Ovary (tissue), 9 donors: Measurements from ENCODE around the gene CEP128. TPM values are rescaled to one million over a fixed set of nuclear protein-coding genes. Genes with fewer than 3 reads are reported as not detected.

ENCODE experiments used
- DNase-seq, 5 donors: peaks; one replicate each; pipeline ENCODE4 v3.0.0-alpha.2; 2019 to 2020
- H3K27ac ChIP-seq, 2 donors: fragments of 200-600 bp; one replicate each; pipeline versions ENCODE4 v1.5.1 to v1.8.0; 2019 to 2022
- H3K27me3 ChIP-seq: fragments of 200-600 bp; one replicate; pipeline ENCODE4 v1.8.0; 2022
- H3K36me3 ChIP-seq: fragments of 200-600 bp; sonication (generic); one replicate; pipeline ENCODE4 v1.5.1; 2019
- H3K4me1 ChIP-seq: one replicate; pipeline ENCODE4 v1.8.1; 2013; ENCODE audit warnings: mild to moderate bottlenecking, moderate library complexity; ENCODE audit not compliant: insufficient read depth
- H3K4me3 ChIP-seq: fragments of 200-600 bp; sonication (generic); one replicate; pipeline ENCODE4 v1.5.1; 2017
- H3K9me3 ChIP-seq, 2 donors: fragments of 200-600 bp in 1 of 2; sonication (generic) in 1 of 2; one replicate each; pipeline versions ENCODE4 v1.5.1 to v1.8.1; 2013 to 2019; ENCODE audit warnings: mild to moderate bottlenecking in 1 of 2, moderate library complexity in 1 of 2
- EP300 ChIP-seq: sonication (generic); formaldehyde crosslinking; IDR thresholded peaks from one replicate; pipeline ENCODE4 v1.6.1; 2017; ENCODE audit warnings: antibody characterized with exemption
- POLR2A ChIP-seq: fragments of 450-650 bp; IDR thresholded peaks from one replicate; pipeline ENCODE4 v1.6.1; 2017; ENCODE audit warnings: antibody characterized with exemption, mild to moderate bottlenecking, moderate library complexity
- WGBS, 3 donors: extraction: QIAGEN DNeasy Blood & Tissue Kit in 1 of 3; methylation state at CpG; one replicate each; pipeline versions ENCODE4 v1.1.5 to v1.1.7; 2013 to 2017; 5-methylcytosine and 5-hydroxymethylcytosine counted together
- intact Hi-C, 4 donors: fragments of 100-400 bp; cut with DNase I; formaldehyde crosslinking; loops; one replicate each; pipeline versions ENCODE4 v1.11.0 to v1.15.1; 2022 to 2023
- polyA plus RNA-seq, 2 donors: library from polyadenylated mRNA; stranded (reverse); fragments of 200-250 nt in 1 of 2; fragments of 350-450 nt in 1 of 2; fragmentation: Illumina TruSeq in 1 of 2; extraction: RNeasy Lipid Tissue Mini Kit (QIAGEN cat#74804) in 1 of 2; gene quantifications; one replicate each; pipeline ENCODE4 v1.2.3, GENCODE V29; 2013 to 2014
- total RNA-seq, 7 donors: library from RNA; depleted of rRNA in 2 of 7; stranded (reverse); fragments of >200 nt in 2 of 7; fragmentation: NEBNext Ultra II Directional in 3 of 7; extraction: Animal tissue kit (Norgen Biotek cat#: 25700) in 3 of 7; gene quantifications; one replicate each; pipeline versions ENCODE4 v1.1.0 to v1.2.4, GENCODE V29; 2016 to 2023
- TF ChIP-seq, protein P1 (sequence below), 3 donors: fragments of 450-650 bp in 2 of 3; fragments of 200-600 bp in 1 of 3; IDR thresholded peaks; one replicate each; pipeline versions ENCODE4 v1.5.1 to v1.8.0; 2016 to 2022; ENCODE audit warnings: antibody characterized with exemption in 3 of 3, mild to moderate bottlenecking in 1 of 3
- donor health status: DM: no; HTN: no; CAD: no; lungs with moderate emphysema.
- donor health status: DM: no; HTN: no; CAD: no.
- donor health status: Bipolar disorder and iron deficiency.
- donor health status: DM: yes; HTN: yes; CAD: no.
- donor health status: DM: no; HTN: no; CAD: no.
- donor health status: DM: yes; HTN: yes; CAD: no.

The CEP128 gene
- total and polyA plus RNA-seq, 9 donors, result 1.5 to 14.3 (median 6.4) TPM

DNA sequence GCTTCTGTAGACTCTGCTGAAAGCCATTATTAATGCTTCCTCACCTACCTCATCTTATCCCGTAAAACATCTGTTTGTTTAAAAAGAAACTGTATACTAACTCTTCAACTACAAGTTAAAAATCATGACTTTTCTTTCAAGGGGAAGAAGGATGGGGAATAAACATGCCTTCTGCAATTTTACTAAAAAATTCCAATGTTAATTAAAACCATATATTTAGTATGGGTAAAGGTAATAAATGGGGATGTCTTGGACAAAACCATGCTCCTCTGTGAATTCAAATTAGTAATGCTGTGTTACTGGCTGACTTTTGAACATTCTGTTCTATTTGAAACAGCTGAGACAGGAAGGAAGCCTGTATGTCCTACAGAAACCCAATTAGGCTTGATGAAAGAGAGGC, 419.1 kb downstream of the CEP128 start:
- Histone ChIP-seq H3K36me3 (no peaks in the 10 kb centered on the region), H3K4me1 (no peaks in the 10 kb centered on the region), H3K27me3 (no peaks in the 10 kb centered on the region), H3K27ac (no peak overlapping the region), H3K4me3 (no peak overlapping the region), H3K9me3 (no peaks in the 10 kb centered on the region)
- intact Hi-C loops, result no loop called here
- WGBS, 3 donors, result 82 to 95% (median 93%) methylated on average over 1 of the region's 1 CpG
- TF ChIP-seq EP300, result no peak
- TF ChIP-seq, protein P1, sequence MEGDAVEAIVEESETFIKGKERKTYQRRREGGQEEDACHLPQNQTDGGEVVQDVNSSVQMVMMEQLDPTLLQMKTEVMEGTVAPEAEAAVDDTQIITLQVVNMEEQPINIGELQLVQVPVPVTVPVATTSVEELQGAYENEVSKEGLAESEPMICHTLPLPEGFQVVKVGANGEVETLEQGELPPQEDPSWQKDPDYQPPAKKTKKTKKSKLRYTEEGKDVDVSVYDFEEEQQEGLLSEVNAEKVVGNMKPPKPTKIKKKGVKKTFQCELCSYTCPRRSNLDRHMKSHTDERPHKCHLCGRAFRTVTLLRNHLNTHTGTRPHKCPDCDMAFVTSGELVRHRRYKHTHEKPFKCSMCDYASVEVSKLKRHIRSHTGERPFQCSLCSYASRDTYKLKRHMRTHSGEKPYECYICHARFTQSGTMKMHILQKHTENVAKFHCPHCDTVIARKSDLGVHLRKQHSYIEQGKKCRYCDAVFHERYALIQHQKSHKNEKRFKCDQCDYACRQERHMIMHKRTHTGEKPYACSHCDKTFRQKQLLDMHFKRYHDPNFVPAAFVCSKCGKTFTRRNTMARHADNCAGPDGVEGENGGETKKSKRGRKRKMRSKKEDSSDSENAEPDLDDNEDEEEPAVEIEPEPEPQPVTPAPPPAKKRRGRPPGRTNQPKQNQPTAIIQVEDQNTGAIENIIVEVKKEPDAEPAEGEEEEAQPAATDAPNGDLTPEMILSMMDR (IDR thresholded peaks at IDR 0.05), result no peak
- TF ChIP-seq POLR2A, result no peak
- DNase-seq, result no peak

GRCh38 chr14:80521456-80521855, 420.1 kb downstream of the CEP128 start:
- no peak for TF ChIP-seq EP300
- TF ChIP-seq, protein P1 (IDR thresholded peaks at IDR 0.05), result no peak
- TF ChIP-seq POLR2A, result no peak
- no peak for DNase-seq
- intact Hi-C loops, result no loop called here

DNA sequence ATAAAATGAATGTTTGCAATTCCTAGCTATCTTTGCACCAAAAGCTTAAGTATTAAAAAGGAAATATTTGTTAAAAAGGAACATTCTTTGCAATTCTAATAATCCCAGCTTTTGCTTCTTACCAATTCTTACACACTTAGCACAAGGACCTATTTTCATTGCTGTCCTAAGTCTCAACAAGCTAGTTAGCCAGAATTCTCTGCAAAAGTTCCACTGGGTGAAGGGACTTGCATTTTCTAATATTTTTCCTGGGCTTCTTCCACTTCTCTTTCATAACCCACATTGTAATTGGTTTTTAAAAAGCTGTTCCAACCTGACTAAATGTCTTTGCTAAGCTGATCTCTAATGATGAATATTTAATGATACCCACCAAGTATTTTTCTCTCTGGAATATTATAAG, 422.5 kb downstream of the CEP128 start:
- intact Hi-C loops, result no loop called here
- no peaks in the 10 kb centered on the region for H3K4me1 ChIP-seq
- H3K4me3 ChIP-seq, result no peak overlapping the region
- no peaks in the 10 kb centered on the region for H3K36me3 ChIP-seq
- no peak for DNase-seq
- no peaks in the 10 kb centered on the region for H3K27me3 ChIP-seq
- H3K27ac ChIP-seq, result no peak overlapping the region
- no peaks in the 10 kb centered on the region for H3K9me3 ChIP-seq
- TF ChIP-seq POLR2A (no peak), EP300 (no peak)
- TF ChIP-seq, protein P1 (IDR thresholded peaks at IDR 0.05), result no peak

More at GRCh38 chr14:80521456-80521855, 420.1 kb downstream of the CEP128 start:
- no peaks in the 10 kb centered on the region for H3K27me3 ChIP-seq
- 95 to 97% (median 96%) methylated on average over 3 of the region's 3 CpGs for WGBS, 3 donors
- no peaks in the 10 kb centered on the region for H3K36me3 ChIP-seq
- H3K4me3 ChIP-seq, result no peak overlapping the region
- no peaks in the 10 kb centered on the region for H3K4me1 ChIP-seq
- H3K9me3 ChIP-seq, result no peaks in the 10 kb centered on the region
- H3K27ac ChIP-seq, result no peak overlapping the region

DNA sequence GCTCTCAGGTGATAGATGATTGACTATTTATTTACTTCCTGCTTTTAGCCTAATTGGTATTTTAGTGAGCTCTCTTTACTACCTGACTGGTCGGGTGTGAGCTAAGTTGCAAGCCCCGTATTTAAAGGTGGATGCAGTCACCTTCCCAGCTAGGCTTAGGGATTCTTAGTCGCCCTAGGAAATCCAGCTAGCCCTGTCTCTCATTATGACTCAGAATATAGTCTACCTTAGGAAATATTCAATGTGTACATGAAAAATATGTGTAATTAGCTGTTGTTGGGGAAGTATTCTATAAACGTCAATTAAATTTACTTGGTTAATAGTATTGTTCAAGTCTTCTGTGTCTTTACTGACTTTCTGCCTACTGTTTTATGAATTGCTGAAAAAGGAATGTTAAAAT, 423.4 kb downstream of the CEP128 start:
- intact Hi-C loops, result no loop called here
- Histone ChIP-seq H3K36me3 (no peaks in the 10 kb centered on the region), H3K9me3 (no peaks in the 10 kb centered on the region), H3K4me1 (no peaks in the 10 kb centered on the region), H3K4me3 (no peak overlapping the region), H3K27me3 (no peaks in the 10 kb centered on the region), H3K27ac (no peak overlapping the region)
- TF ChIP-seq, protein P1 (IDR thresholded peaks at IDR 0.05), result no peak
- no peak for TF ChIP-seq EP300
- TF ChIP-seq POLR2A, result no peak
- WGBS, 3 donors, result 91 to 93% (median 93%) methylated on average over 4 of the region's 4 CpGs
- no peak for DNase-seq
